SW 1271 (cell line): ENCODE results near the gene ADAM12.

Source experiments
- DNase-seq, 2 experiments: peaks; one replicate each; lab custom pipeline; 2025; lab: John Stamatoyannopoulos, UW

The ADAM12 gene

DNA sequence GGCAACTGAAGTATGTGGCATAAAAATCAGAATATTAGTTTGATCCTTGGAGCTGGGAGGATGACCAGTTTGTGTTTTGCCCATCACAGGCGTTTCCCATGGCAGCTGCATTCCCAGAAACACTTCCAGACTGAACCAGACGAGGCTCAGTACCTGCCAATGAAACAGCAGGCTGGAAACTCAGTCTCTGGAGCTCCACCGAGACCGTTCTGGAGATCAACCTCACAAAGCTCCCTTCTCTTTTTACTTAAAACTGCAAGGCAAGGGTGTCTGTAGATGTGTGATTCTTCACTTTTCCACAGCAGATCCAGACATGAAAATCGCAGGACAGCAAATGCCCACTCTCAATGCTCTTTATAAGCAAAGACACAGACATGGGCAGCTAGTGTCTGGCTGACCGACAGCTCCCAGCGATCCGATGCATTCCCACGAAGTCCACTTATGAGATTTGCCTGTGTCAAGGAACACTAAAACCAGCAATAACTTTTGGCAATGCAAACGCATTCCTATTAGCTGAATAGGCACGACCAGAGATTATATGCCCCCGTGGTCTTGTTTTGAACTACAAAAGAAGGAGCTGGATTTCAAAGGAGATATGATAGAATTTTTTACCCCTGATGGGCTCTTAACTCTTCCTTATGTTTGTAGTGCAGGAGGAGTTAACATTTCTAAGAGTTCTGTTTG lies 72.6 kb downstream of the ADAM12 start:
- no peak for DNase-seq

- no peak for DNase-seq
Measured at GRCh38 chr10:126314863-126315493, 73.3 kb downstream of the ADAM12 start.

- no peak for DNase-seq
Measured at GRCh38 chr10:126312167-126312566, 76.1 kb downstream of the ADAM12 start.

- no peak for DNase-seq
Measured at GRCh38 chr10:126309228-126309883, 78.9 kb downstream of the ADAM12 start.

DNA sequence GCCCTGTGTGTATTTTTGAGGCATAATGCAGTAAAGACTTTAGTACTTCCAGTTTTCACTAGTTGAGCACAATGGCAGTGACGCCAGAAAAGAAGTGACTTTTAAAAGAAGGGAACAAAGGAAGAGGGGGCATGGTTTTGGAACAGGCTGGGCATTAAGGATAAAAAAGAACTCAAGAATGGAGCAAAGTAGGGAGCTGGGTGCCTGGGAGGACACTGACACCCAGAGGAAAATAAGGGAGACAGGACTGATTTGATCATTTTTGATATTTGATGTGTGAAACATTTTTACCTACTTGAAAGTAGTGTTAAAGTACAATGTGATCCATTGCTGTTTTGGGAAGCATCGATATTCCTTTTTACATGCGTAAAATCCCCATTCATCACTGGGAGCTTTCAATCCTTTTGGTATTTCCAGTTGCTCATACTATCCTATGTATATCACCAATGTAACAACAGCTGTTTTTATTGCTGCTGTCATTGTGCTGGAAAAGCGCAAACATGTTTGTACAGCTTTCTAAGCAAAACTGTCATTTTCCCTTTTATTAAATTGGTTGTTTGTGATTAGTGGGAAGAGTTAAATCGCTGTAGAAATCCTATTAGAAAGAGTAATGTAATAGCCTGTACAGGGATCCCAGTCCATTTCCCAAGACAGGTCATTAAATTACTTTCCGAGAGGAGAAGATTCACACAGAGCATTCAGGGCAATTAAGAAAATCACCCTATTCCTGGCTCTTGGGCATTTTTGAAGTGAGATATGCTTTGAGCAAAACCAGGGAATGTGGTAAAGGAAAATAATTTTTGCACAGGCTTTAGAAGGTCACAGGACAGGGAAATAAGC lies 85.2 kb downstream of the ADAM12 start:
- no peak for DNase-seq

DNA sequence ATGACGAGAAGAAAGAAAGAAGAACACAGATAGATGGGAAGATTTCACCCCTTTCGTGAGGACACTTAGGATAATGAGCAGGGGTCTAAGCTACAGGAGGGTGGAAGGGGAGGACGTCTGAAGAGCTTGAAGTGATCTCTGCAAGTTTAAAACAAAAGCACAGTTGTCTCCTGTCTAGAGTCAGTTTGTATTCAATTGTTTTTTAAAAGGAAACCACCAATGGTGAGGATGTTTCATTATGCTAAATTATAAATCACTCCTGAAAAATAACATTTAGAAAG lies 85.9 kb downstream of the ADAM12 start:
- DNase-seq, result no peak

DNA sequence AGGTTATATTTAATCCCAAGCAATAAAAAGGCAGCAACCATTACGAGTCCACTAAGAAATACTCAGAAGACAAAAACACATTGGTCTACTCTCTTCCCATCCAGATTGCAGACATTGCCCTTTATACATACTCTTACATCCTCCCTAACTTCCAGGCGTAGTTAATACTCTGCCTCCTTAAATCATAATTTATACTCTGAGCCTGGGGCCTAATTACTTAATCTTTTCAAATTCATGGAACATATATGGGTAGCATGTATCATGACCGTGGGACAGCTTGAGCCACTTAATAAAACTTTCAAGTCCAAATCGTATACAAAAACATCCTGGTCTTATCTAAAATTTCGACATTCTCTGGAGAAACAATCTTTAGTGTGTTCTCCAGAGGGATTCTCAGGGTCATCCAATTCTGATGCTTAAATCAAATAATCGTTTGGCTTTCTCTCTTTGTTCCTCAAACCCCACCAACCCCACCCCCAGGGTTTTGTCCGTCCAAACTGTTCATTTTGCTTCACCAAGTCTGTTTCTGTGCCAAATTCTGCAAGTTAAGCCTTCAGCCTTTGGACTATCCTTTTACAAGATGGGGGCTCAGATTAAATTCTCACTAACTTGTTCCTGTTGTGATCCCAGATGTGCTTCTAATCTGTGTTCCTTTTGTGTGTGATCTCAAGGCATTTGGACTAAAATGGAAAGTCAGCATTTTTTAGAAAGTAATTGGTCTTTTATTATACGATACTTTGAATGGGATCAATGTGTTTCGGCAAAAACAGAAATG lies 86.4 kb downstream of the ADAM12 start:
- DNase-seq, result no peak

GRCh38 chr10:126294451-126294850 lies 93.8 kb downstream of the ADAM12 start:
- DNase-seq, result no peak

GRCh38 chr10:126290232-126290631 lies 98.0 kb downstream of the ADAM12 start:
- no peak for DNase-seq

GRCh38 chr10:126288547-126289493 lies 99.5 kb downstream of the ADAM12 start:
- no peak for DNase-seq

DNA sequence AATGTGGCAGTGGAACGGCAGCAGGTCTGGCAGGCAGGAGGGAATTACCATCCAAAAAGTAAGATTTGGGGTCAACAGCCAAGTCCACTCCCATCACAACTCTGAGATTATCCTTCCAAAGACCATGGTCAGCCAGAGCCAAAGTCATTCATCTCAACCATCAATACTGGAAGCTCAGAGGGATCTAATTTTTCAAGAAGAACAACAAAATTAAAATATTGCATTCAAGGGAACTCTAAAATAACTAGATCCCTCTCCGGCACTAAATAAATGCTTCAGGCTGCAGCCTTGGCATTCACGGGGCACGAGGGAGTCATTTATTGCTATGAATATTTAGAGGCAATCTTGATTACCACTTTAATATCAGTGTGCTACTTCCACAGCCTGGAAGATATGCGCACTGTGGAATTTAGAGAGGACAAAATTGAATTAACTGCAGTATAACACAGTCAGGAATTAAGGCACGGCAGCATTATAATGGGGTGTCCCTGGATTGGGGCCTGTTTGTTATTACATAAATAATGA lies 102.0 kb downstream of the ADAM12 start:
- no peak for DNase-seq

- DNase-seq, result no peak
Measured at GRCh38 chr10:126283307-126283706, 105.0 kb downstream of the ADAM12 start.

DNA sequence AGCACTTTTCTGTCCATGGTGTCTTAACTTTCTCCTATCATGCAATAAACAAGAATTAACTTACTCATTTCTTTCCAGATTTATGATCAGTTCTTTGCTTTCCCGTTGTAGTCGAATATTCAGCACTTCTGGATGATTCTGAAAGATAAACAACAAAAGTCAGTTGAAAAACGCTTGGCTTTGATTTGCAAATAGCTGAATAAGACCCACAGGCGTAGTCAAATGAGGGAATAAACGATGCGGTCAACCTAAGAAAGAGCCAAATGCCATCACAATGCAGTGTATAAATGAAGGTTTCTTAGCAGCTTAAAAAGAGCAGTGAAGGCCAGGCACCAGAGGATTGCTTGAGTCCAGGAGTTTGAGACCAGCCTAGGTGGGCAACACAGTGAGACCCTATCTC lies 109.4 kb downstream of the ADAM12 start:
- DNase-seq, result no peak

GRCh38 chr10:126277181-126277580 lies 111.1 kb downstream of the ADAM12 start:
- DNase-seq, result no peak

- DNase-seq, result no peak
Measured at GRCh38 chr10:126272526-126272925, 115.8 kb downstream of the ADAM12 start.

DNA sequence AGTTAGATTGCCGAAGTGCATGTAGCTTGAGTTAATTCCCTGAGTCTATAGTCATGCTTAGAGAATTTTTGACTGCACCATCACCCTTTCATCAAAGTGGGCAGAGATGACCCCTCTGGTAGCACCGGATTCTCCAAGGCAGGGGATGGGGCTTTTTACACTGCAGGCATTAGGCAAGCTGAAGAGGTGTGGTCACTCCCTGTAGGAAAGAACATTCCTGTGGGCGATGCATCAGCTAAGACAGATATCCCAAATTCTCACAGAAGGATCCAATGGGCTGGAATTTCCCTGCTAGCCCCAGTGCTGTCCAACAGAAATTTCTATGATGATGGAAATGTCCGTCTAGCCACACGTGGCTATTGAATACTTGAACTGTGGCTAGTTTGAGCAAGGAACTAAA lies 118.2 kb downstream of the ADAM12 start:
- no peak for DNase-seq

DNA sequence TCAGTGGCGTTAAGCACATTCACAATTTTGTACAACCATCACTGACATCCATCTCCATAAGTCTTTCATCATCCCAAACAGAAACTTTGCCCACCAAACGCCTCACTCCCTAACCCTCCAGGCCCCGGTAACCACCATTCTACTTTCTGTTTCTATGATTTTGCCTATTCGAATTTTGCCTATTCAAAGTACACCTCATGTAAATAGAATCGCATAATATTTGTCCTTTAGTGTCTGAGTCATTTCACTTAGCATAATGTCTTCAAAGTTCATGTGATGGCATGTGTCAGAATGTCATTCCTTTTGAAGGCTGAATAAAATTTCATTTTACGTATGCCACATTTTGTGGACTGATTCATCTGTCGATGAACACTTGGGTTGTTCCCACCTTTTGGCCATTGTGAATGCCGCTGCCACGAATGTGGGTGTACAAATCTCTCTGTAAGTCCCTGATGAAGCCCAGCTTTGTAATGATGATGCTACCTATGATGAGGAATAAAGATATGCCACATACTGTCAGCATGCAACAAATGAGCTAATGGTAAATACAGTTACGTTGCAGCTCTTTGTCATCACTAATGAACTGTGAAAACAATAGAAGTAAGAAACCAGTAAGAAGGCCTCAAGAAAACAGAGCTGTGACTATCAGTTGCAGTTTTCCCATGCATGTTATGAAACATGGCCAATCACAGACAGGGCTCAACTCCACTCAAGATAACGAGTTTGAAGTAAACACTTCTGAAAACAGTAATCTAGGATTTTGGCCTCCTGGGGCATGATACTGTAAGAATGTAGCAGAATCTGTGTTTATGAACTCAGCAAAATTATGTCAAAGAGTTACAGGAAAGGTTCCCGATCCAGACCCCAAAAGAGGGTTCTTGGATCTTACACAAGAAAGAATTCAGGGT lies 120.0 kb downstream of the ADAM12 start:
- no peak for DNase-seq

- no peak for DNase-seq
Measured at GRCh38 chr10:126264102-126265018, 123.9 kb downstream of the ADAM12 start.
